HepG2 (cell line): ENCODE results near the gene AFAP1L2. TPM values are rescaled to one million over a fixed set of nuclear protein-coding genes. Genes with fewer than 3 reads are reported as not detected.

Experiments
- ATAC-seq: fragments of 200-7000 bp; cut with Tn5 transposase; 3 replicates; pipeline ENCODE4 v1.9.1; 2020; ENCODE audit warnings: mild to moderate bottlenecking, moderate library complexity
- BruUV-seq: library from RNA; stranded (reverse); fragments of 400-500 nt; replicated peaks from 2 replicates; lab custom pipeline; 2021; lab: Mats Ljungman, UMichigan
- CTCF ChIA-PET: fragments of 300-600 bp; formaldehyde crosslinking; extraction: SDS; loops from one replicate; lab custom pipeline; 2021; ENCODE audit warnings: low total read pairs, inconsistent platforms, low intra/inter-chr PET ratio; lab: Yijun Ruan, JAX
- POLR2A ChIA-PET: fragments of 350-600 bp; sonication (Branson Sonifier 250); formaldehyde crosslinking; loops from one replicate; lab custom pipeline; 2020; ENCODE audit warnings: antibody characterized with exemption, inconsistent platforms; lab: Yijun Ruan, JAX
- DNase-seq: peaks from one replicate; pipeline ENCODE4 v3.0.0-alpha.2; 2015; ENCODE audit warnings: low spot score
- FAIRE-seq: peaks from 3 replicates; lab custom pipeline; 2011; peaks lifted over from hg19 to GRCh38; lab: Jason Lieb, UNC
- H2AFZ ChIP-seq: one replicate; pipeline ENCODE4 v1.6.1; 2011; ENCODE audit warnings: low read length, inconsistent platforms
- H3K27ac ChIP-seq: fragments of 300-600 bp; 3 replicates; pipeline ENCODE4 v1.8.0; 2011; ENCODE audit warnings: mixed run types, mild to moderate bottlenecking, mixed read lengths, low read length, inconsistent platforms; ENCODE audit not compliant: insufficient read depth; ENCODE audit errors: extremely low read length
- H3K27me3 ChIP-seq, 2 experiments: fragments of 200-600 bp in 1 of 2; 2 replicates in 1 of 2; 3 replicates in 1 of 2; pipeline versions ENCODE4 v1.6.0 to v1.8.0; 2011; ENCODE audit warnings: low read length in 2 of 2, mild to moderate bottlenecking in 2 of 2, moderate library complexity in 2 of 2, inconsistent platforms in 1 of 2; ENCODE audit not compliant: insufficient read depth in 2 of 2, control insufficient read depth in 1 of 2
- H3K36me3 ChIP-seq, 2 experiments: fragments of 200-600 bp in 1 of 2; replicated peaks in 1 of 2; 2 replicates in 1 of 2; 3 replicates in 1 of 2; pipeline versions ENCODE4 v1.5.1 to v1.8.0; 2011; ENCODE audit warnings: low read length in 2 of 2, inconsistent platforms in 1 of 2; ENCODE audit not compliant: insufficient read depth in 2 of 2, control insufficient read depth in 1 of 2
- H3K4me1 ChIP-seq: 2 replicates; pipeline ENCODE4 v1.5.1; 2012; ENCODE audit warnings: low read length, inconsistent platforms; ENCODE audit not compliant: insufficient read depth
- H3K4me2 ChIP-seq: 2 replicates; pipeline ENCODE4 v1.6.0; 2011; ENCODE audit warnings: low read depth, low read length, inconsistent platforms
- H3K4me3 ChIP-seq, 3 experiments: fragments of 200-600 bp in 1 of 3; sonication (generic), shearing (Covaris generic) in 1 of 3; replicated peaks in 1 of 3; 2 replicates each; pipeline ENCODE4 v1.5.1; 2011 to 2016; ENCODE audit warnings: low read length in 3 of 3, inconsistent platforms in 2 of 3, low read depth in 2 of 3, mild to moderate bottlenecking in 2 of 3, control low read depth in 1 of 3, mixed read lengths in 1 of 3; ENCODE audit not compliant: insufficient read depth in 1 of 3
- H3K79me2 ChIP-seq: one replicate; pipeline ENCODE4 v1.6.1; 2011; ENCODE audit warnings: low read length, inconsistent platforms; ENCODE audit not compliant: insufficient read depth
- H3K9ac ChIP-seq: 2 replicates; pipeline ENCODE4 v1.6.0; 2011; ENCODE audit warnings: mild to moderate bottlenecking, low read depth, low read length, inconsistent platforms; ENCODE audit not compliant: insufficient read depth
- H3K9me3 ChIP-seq: 2 replicates; pipeline ENCODE4 v1.5.1; 2012; ENCODE audit warnings: mild to moderate bottlenecking, low read length
- H4K20me1 ChIP-seq: 2 replicates; pipeline ENCODE4 v1.6.0; 2011; ENCODE audit warnings: inconsistent platforms, mild to moderate bottlenecking, low read length, moderate library complexity; ENCODE audit not compliant: insufficient read depth
- ATF2 ChIP-seq: sonication (generic); formaldehyde crosslinking; IDR thresholded peaks from 2 replicates; pipeline ENCODE4 v1.4.0; 2020; ENCODE audit warnings: missing genetic modification reagents
- GATA4 ChIP-seq: sonication (generic); IDR thresholded peaks from 2 replicates; pipeline ENCODE4 v1.6.1; 2016; ENCODE audit warnings: antibody characterized with exemption, low read depth, borderline replicate concordance
- NR2C2 ChIP-seq: sonication (generic); formaldehyde crosslinking; IDR thresholded peaks from 2 replicates; pipeline ENCODE4 v1.4.0; 2020; ENCODE audit warnings: missing genetic modification reagents, mild to moderate bottlenecking, moderate library complexity, borderline replicate concordance
- PLSCR1 ChIP-seq: sonication (generic); formaldehyde crosslinking; IDR thresholded peaks from 2 replicates; pipeline ENCODE4 v1.5.0; 2020; ENCODE audit warnings: missing genetic modification reagents, mild to moderate bottlenecking, borderline replicate concordance
- RARG ChIP-seq: sonication (generic); formaldehyde crosslinking; IDR thresholded peaks from 2 replicates; pipeline ENCODE4 v1.4.0; 2020; ENCODE audit warnings: low read depth, mild to moderate bottlenecking, missing genetic modification reagents
- RBAK ChIP-seq: sonication (generic); formaldehyde crosslinking; IDR thresholded peaks from 2 replicates; pipeline ENCODE4 v1.5.1; 2020; ENCODE audit warnings: mild to moderate bottlenecking, missing genetic modification reagents
- SNAI1 ChIP-seq: sonication (generic); formaldehyde crosslinking; IDR thresholded peaks from 2 replicates; pipeline ENCODE4 v1.5.0; 2020; ENCODE audit warnings: mild to moderate bottlenecking, missing genetic modification reagents, borderline replicate concordance
- TBX2 ChIP-seq: sonication (generic); formaldehyde crosslinking; IDR thresholded peaks from 2 replicates; pipeline ENCODE4 v1.5.0; 2020; ENCODE audit warnings: missing genetic modification reagents, mild to moderate bottlenecking, borderline replicate concordance
- TGIF2 ChIP-seq: IDR thresholded peaks from 2 replicates; pipeline ENCODE4 v1.6.1; 2016; ENCODE audit warnings: control low read depth, missing compliant biosample characterization
- UBTF ChIP-seq: sonication (generic); formaldehyde crosslinking; IDR thresholded peaks from 2 replicates; pipeline ENCODE4 v1.4.0; 2020; ENCODE audit warnings: mild to moderate bottlenecking, missing genetic modification reagents
- YEATS2 ChIP-seq: sonication (generic); formaldehyde crosslinking; IDR thresholded peaks from 2 replicates; pipeline ENCODE4 v1.4.0; 2020; ENCODE audit warnings: missing genetic modification reagents, borderline replicate concordance
- ZNF260 ChIP-seq: sonication (generic); formaldehyde crosslinking; IDR thresholded peaks from 2 replicates; pipeline ENCODE4 v1.4.0; 2020; ENCODE audit warnings: missing genetic modification reagents, low read depth, mild to moderate bottlenecking, borderline replicate concordance
- ZNF564 ChIP-seq: sonication (generic); formaldehyde crosslinking; IDR thresholded peaks from 2 replicates; pipeline ENCODE4 v1.8.1; 2023; ENCODE audit warnings: mild to moderate bottlenecking, missing genetic modification reagents
- ZSCAN31 ChIP-seq: sonication (generic); formaldehyde crosslinking; IDR thresholded peaks from 2 replicates; pipeline ENCODE4 v1.5.0; 2020; ENCODE audit warnings: low read depth, mild to moderate bottlenecking, missing genetic modification reagents
- WGBS: methylation state at CpG from one replicate; pipeline ENCODE4 v1.1.6; 2017; ENCODE audit warnings: low lambda C conversion rate; 5-methylcytosine and 5-hydroxymethylcytosine counted together
- in situ Hi-C: cut with HindIII; loops from 2 replicates; pipeline ENCODE4 v1.10.0; 2017; ENCODE audit warnings: low pct_unique_long_range_greater_than_20kb; ENCODE audit not compliant: extremely low pct_ligation_motif_present
- intact Hi-C: fragments of 100-400 bp; cut with micrococcal nuclease; formaldehyde crosslinking; loops from one replicate; pipeline ENCODE4 v1.10.0; 2022; ENCODE audit not compliant: unreplicated experiment
- polyA plus RNA-seq, 8 experiments: library from polyadenylated mRNA; depleted of rRNA in 3 of 8; stranded (reverse) in 7 of 8; unstranded in 1 of 8; fragments of >200 nt; fragmentation: Illumina TruSeq in 4 of 8; extraction: Trizol in 4 of 8; gene quantifications; 2 replicates each; pipeline versions ENCODE4 v1.2.1 to v1.2.3, GENCODE V29; 2011 to 2016; ENCODE audit warnings: low read depth in 4 of 8, missing spikeins in 1 of 8, mixed read lengths in 1 of 8; ENCODE audit not compliant: insufficient read depth in 1 of 8
- total RNA-seq, 5 experiments: library from RNA; depleted of rRNA; stranded (reverse); fragments of >200 nt; fragmentation: Illumina TruSeq; extraction: Trizol; gene quantifications; 2 replicates each; pipeline ENCODE4 v1.2.3, GENCODE V29; 2016; ENCODE audit warnings: low read depth in 1 of 5
- TF ChIP-seq, protein P1 (sequence below): IDR thresholded peaks from 2 replicates; pipeline ENCODE4 v1.6.1; 2016; ENCODE audit warnings: missing compliant biosample characterization, missing genetic modification reagents, borderline replicate concordance
- TF ChIP-seq, protein P2 (sequence below), 2 experiments: fragments of 450-650 bp in 1 of 2; sonication (generic) in 1 of 2; formaldehyde crosslinking; IDR thresholded peaks; 2 replicates each; pipeline versions ENCODE4 v1.5.0 to v1.8.0; 2020 to 2022; ENCODE audit warnings: mild to moderate bottlenecking in 1 of 2, missing genetic modification reagents in 1 of 2

The AFAP1L2 gene
- total and polyA plus RNA-seq, 2 of the 13 experiments (the other 11 are each of a cell fraction or from before 2014, with no cell fraction given): not detected

DNA sequence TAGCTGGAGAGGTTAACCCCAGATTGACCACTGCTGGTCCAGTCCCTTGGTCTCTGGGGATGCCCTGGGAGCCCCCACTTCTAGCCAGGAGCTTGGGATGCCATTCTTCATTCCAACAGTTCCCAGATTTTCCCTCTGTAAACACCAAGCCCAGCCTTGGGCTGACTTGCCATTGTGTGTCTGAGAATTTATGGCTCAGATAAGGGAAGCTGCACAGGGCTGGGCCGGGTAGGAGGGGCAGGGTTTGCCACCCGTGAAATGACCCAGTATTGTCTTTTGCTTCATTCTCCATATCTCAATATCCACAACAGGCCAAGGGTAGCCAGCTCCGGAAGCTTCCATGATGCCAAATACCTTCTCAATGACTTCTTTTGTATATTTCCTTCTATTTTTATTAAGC lies 32.1 kb downstream of the AFAP1L2 start:
- no peak overlapping the region for H3K9ac ChIP-seq
- DNase-seq (no peak), ATAC-seq (no peak), FAIRE-seq (no peak)
- CTCF ChIA-PET: no interaction called here
- H3K4me3 ChIP-seq: no peak overlapping the region
- TF ChIP-seq RARG (no peak), SNAI1 (CRISPR knock-in tag) (no peak), TBX2 (CRISPR knock-in tag) (no peak), YEATS2 (CRISPR knock-in tag) (no peak), ATF2 (CRISPR knock-in tag) (no peak), UBTF (CRISPR knock-in tag) (no peak), ZNF564 (CRISPR knock-in tag) (no peak), ZSCAN31 (no peak), GATA4 (no peak), ZNF260 (CRISPR knock-in tag) (no peak), NR2C2 (CRISPR knock-in tag) (no peak), TGIF2 (CRISPR knock-in tag) (no peak), RBAK (CRISPR knock-in tag) (no peak), PLSCR1 (CRISPR knock-in tag) (no peak)
- TF ChIP-seq, protein P1, sequence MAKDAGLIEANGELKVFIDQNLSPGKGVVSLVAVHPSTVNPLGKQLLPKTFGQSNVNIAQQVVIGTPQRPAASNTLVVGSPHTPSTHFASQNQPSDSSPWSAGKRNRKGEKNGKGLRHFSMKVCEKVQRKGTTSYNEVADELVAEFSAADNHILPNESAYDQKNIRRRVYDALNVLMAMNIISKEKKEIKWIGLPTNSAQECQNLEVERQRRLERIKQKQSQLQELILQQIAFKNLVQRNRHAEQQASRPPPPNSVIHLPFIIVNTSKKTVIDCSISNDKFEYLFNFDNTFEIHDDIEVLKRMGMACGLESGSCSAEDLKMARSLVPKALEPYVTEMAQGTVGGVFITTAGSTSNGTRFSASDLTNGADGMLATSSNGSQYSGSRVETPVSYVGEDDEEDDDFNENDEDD (CRISPR knock-in tag): no peak
- TF ChIP-seq, protein P2, sequence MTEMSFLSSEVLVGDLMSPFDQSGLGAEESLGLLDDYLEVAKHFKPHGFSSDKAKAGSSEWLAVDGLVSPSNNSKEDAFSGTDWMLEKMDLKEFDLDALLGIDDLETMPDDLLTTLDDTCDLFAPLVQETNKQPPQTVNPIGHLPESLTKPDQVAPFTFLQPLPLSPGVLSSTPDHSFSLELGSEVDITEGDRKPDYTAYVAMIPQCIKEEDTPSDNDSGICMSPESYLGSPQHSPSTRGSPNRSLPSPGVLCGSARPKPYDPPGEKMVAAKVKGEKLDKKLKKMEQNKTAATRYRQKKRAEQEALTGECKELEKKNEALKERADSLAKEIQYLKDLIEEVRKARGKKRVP (CRISPR knock-in tag; IDR thresholded peaks at IDR 0.05): no peak
- BruUV-seq: no TSS peak
- no peak overlapping the region for H3K4me2 ChIP-seq
- H3K27ac ChIP-seq: no peak overlapping the region
- POLR2A ChIA-PET: no interaction called here
- H3K36me3 ChIP-seq: no peaks in the 10 kb centered on the region
- no peaks in the 10 kb centered on the region for H3K79me2 ChIP-seq
- no peaks in the 10 kb centered on the region for H3K4me1 ChIP-seq
- H3K27me3 ChIP-seq: peaks cover 0 to 3% of the 10 kb centered on the region in 2 experiments; a peak in 3 of 5 replicates
- 30% methylated on average over 3 of the region's 3 CpGs for WGBS
- no peaks in the 10 kb centered on the region for H4K20me1 ChIP-seq
- H2AFZ ChIP-seq: no peak overlapping the region
- no peaks in the 10 kb centered on the region for H3K9me3 ChIP-seq
- in situ Hi-C loops (no loop called here), intact Hi-C loops (no loop called here)
